ENCODE data around the gene NCAPG. TPM values are rescaled to one million over a fixed set of nuclear protein-coding genes. Genes with fewer than 3 reads are reported as not detected.
A peak's percentile ranks its signal among the peaks of the same experiment; 100 is the strongest.

The NCAPG gene
- total RNA-seq (10 to 100 TPM in 1 of 7 donors, 1 to 10 TPM in 6; 1.2 to 10.2 (median 5.2) TPM), polyA plus RNA-seq (1 to 10 TPM; 1.1 to 5.8 (median 2.3) TPM)
- long read RNA-seq, donor 1, partial matches to known transcripts, result 0 of 2 reads
- long read RNA-seq, donor 1, other reads (novel, unspliced or antisense), result 0 of 2 reads
- long read RNA-seq, donor 2, partial matches to known transcripts, result 0 of 1 reads
- long read RNA-seq, donor 2, other reads (novel, unspliced or antisense), result 0 of 1 reads

DNA sequence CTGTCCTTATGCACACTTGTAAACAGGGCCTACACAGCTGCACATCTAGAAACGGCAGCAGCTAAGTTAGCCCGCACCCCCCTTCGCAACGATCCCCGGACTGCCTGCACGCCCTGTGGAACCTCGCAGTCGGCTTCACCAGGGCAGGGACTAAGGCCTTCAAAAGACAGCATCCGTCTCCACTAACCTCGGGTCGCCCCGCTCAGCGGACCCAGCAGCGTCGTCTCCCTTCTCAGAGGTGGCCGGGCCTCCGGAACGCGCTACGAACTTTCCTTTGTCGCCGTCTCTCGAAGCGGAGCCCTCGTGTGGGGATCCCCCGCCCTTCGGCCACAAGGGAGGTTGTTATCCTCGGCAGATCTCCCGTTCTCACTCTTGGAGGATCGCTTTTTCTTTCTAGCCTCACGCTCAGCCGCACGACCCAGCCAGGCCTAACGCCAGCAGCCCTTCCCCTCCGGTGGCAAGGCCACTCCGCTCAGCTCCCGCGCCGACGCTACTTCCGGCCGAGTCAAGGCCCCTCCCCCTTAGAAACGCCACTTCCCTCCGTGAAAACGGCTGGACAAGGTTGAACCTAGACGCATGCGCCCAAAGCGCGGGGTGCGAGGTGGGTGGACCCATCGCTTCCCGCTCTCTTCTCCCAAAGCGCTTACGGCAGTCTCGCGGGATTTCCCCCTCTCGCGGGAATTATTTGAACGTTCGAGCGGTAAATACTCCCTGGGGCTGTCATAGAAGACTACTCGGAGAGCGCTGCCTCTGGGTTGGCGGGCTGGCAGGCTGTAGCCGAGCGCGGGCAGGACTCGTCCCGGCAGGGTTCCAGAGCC is at the start of gene NCAPG, which contains the start of gene DCAF16:
Gene NCAPG (plus strand): TSS at position 720 of the 818 bp plus-strand sequence. CDS start 99 bp downstream, outside the sequence.
Gene DCAF16 (minus strand): TSS at position 498 of the 818 bp plus-strand sequence. CDS start 6,616 bp downstream, outside the sequence.
- DNase-seq, result peak; percentile 100
- peaks cover 0 to 8% (median 0%) of the 10 kb centered on the region in 6 donors for H3K36me3 ChIP-seq
- peak within 1 kb of the TSS; percentile 65 to 94 (median 78) for H3K4me3 ChIP-seq
- peak within 1 kb of the TSS; percentile 93 to 98 (median 95) for H3K27ac ChIP-seq
- no peaks in the 10 kb centered on the region for H3K9me3 ChIP-seq
- TF ChIP-seq, protein P1, sequence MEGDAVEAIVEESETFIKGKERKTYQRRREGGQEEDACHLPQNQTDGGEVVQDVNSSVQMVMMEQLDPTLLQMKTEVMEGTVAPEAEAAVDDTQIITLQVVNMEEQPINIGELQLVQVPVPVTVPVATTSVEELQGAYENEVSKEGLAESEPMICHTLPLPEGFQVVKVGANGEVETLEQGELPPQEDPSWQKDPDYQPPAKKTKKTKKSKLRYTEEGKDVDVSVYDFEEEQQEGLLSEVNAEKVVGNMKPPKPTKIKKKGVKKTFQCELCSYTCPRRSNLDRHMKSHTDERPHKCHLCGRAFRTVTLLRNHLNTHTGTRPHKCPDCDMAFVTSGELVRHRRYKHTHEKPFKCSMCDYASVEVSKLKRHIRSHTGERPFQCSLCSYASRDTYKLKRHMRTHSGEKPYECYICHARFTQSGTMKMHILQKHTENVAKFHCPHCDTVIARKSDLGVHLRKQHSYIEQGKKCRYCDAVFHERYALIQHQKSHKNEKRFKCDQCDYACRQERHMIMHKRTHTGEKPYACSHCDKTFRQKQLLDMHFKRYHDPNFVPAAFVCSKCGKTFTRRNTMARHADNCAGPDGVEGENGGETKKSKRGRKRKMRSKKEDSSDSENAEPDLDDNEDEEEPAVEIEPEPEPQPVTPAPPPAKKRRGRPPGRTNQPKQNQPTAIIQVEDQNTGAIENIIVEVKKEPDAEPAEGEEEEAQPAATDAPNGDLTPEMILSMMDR (IDR thresholded peaks at IDR 0.05 in 8 of 11, conservative IDR thresholded peaks at IDR 0.05 in 3 of 11), result peak in 3 of 11 experiments; percentile 52 to 62 (median 53)
- TF ChIP-seq POLR2AphosphoS5 (IDR thresholded peaks at IDR 0.05) (peak; percentile 99 to 100 (median 100)), POLR2A (IDR thresholded peaks at IDR 0.05) (peak; percentile 44 to 92 (median 77))
- intact Hi-C loops (cut with DNase I; ENCODE audit: low total_unique reads), result loop anchor here (10.0 kb wide), 1 partner anchor 214 kb away; the partner anchor contains the start of gene LCORL
- no peaks in the 10 kb centered on the region for H3K27me3 ChIP-seq (replicated peaks in 1 of 7)
- 0 to 1% (median 0%) methylated on average over 59 to 69 of the region's 69 CpGs for WGBS, 5 donors
- H3K4me1 ChIP-seq, result peaks cover 30 to 73% (median 51%) of the 10 kb centered on the region in 6 donors

DNA sequence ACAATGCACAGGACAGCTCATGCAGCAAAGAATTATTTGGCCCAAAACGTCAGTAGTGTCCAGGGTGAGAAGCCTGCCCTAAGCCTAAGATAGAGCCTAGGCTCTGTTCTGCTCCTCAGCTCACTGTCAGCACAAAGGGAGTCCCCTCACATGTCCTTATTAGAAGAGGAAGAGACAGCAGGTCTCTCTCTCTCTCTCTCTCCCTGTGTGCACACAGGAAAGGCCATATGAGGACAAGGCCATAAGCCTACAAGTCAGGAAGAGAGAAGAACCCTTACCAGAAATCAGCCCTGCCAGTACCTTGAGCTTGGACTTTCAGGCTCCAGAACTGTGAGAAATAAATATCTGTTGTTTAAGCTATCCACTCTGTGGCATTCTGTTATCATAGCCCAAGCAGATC is 49.7 kb upstream of the NCAPG start:
- intact Hi-C loops (cut with DNase I; ENCODE audit: low total_unique reads), result no loop called here
- Histone ChIP-seq H3K36me3 (no peaks in the 10 kb centered on the region), H3K27me3 (replicated peaks in 1 of 7) (no peaks in the 10 kb centered on the region), H3K4me1 (no peaks in the 10 kb centered on the region), H3K9me3 (peaks cover 0 to 3% (median 0%) of the 10 kb centered on the region in 8 donors), H3K27ac (no peak overlapping the region), H3K4me3 (no peak overlapping the region)
- DNase-seq, result no peak
- WGBS, 5 donors, result 52 to 81% (median 63%) methylated on average over 1 of the region's 1 CpG
- no peak for TF ChIP-seq POLR2A (IDR thresholded peaks at IDR 0.05)
- TF ChIP-seq POLR2AphosphoS5 (IDR thresholded peaks at IDR 0.05), result no peak
- TF ChIP-seq, protein P1 (IDR thresholded peaks at IDR 0.05 in 8 of 11, conservative IDR thresholded peaks at IDR 0.05 in 3 of 11), result no peak

- intact Hi-C loops (cut with DNase I; ENCODE audit: low total_unique reads), result no loop called here
- no peaks in the 10 kb centered on the region for H3K27me3 ChIP-seq (replicated peaks in 1 of 7)
- no peak for DNase-seq
- H3K27ac ChIP-seq, result no peak overlapping the region
- peaks cover 0 to 14% (median 3%) of the 10 kb centered on the region in 8 donors for H3K9me3 ChIP-seq
- H3K4me1 ChIP-seq, result no peaks in the 10 kb centered on the region
- TF ChIP-seq, protein P1 (IDR thresholded peaks at IDR 0.05 in 8 of 11, conservative IDR thresholded peaks at IDR 0.05 in 3 of 11), result no peak
- TF ChIP-seq POLR2AphosphoS5 (IDR thresholded peaks at IDR 0.05) (no peak), POLR2A (IDR thresholded peaks at IDR 0.05) (no peak)
- no peaks in the 10 kb centered on the region for H3K36me3 ChIP-seq
- no peak overlapping the region for H3K4me3 ChIP-seq
- WGBS, 5 donors, result 81 to 96% (median 84%) methylated on average over 1 of the region's 1 CpG
Measured at GRCh38 chr4:17762726-17763125, 48.1 kb upstream of the NCAPG start.

Data from spleen (tissue), 13 donors.